Measurements from ENCODE around the gene RITA1. TPM values are rescaled to one million over a fixed set of nuclear protein-coding genes. Genes with fewer than 3 reads are reported as not detected.

Gene RITA1
- polyA plus RNA-seq, 3 donors, result 13.3 to 17.2 (median 13.5) TPM

GRCh38 chr12:113152835-113153814 is 32.4 kb upstream of the RITA1 start:
- no peak for DNase-seq (ENCODE audit: low read depth in 3 of 3, low spot score in 2 of 3)

DNA sequence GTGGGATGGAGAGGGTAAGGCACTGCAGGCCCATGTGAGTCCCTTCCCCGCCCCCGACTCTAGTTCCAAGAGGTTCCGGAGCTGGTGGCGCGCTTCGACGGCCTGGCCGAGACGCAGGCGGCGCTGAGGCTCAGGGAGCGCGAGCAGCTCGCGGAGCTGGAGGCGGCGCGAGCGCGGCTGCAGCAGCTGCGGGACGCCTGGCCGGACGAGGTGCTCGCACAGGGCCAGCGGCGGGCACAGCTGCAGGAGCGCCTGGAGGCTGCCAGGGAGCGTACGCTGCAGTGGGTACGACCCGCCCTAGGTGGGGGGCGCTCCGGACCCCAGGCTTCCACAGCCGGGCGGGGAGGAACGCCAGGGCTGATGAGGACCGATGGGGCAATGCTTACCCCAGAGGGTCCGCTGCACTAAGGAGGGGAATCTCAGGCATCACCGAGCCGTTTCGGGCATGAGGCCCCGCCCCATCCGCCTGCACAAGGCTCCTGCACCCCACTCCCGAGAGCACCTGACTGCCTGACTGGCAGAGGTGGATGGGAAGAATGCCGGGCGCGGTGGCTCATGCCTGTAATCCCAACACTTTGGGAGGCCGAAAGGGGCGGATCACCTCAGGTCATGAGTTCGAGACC is 31.1 kb upstream of the RITA1 start:
- no peak for DNase-seq (ENCODE audit: low read depth in 3 of 3, low spot score in 2 of 3)

DNA sequence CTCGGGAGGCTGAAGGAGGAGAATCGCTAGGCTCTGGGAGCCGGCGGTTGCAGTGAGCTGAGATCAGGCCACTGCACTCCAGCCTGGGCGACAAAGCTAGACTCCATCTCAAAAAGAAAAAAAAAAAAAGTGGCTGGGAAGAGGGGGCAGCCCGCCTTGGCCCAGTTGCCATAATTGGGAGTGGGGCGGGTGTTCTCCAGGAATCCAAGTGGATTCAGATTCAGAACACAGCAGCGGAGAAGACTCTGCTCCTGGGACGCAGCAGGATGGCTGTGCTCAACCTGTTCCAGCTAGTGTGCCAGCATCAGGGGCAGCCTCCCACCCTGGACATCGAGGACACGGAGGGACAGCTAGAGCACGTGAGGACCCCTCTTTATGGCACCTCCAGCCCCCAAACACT is 30.5 kb upstream of the RITA1 start:
- no peak for DNase-seq (ENCODE audit: low read depth in 3 of 3, low spot score in 2 of 3)

DNA sequence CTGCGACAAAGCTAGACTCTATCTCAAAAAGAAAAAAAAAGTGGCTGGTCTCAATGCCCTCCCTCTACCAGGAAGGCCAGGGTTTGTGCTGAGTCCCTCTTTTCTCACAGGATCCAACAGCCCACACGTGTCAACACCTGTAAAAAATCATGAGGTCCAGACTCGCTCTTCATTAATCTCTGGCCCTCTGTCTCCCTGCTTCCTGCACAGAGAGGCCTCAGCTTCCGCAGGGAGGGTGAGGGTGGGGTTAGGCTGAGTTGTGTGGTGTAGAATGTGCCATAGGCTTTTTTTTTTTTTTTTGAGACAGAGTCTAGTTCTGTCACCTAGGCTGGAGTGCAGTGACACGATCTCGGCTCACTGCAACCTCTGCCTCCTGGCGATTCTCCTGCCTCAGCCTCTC is 29.9 kb upstream of the RITA1 start:
- DNase-seq (ENCODE audit: low read depth in 3 of 3, low spot score in 2 of 3), result no peak

- no peak for DNase-seq (ENCODE audit: low read depth in 3 of 3, low spot score in 2 of 3)
These were observed 28.2 kb upstream of the RITA1 start for GRCh38 chr12:113157218-113157859.

- no peak for DNase-seq (ENCODE audit: low read depth in 3 of 3, low spot score in 2 of 3)
These were observed 26.9 kb upstream of the RITA1 start for GRCh38 chr12:113158439-113159203.

- no peak for DNase-seq (ENCODE audit: low read depth in 3 of 3, low spot score in 2 of 3)
These were observed 25.6 kb upstream of the RITA1 start for GRCh38 chr12:113159937-113160336.

- no peak for DNase-seq (ENCODE audit: low read depth in 3 of 3, low spot score in 2 of 3)
These were observed 24.0 kb upstream of the RITA1 start for GRCh38 chr12:113161415-113162016.

- no peak for DNase-seq (ENCODE audit: low read depth in 3 of 3, low spot score in 2 of 3)
These were observed 23.2 kb upstream of the RITA1 start for GRCh38 chr12:113162102-113163029.

DNA sequence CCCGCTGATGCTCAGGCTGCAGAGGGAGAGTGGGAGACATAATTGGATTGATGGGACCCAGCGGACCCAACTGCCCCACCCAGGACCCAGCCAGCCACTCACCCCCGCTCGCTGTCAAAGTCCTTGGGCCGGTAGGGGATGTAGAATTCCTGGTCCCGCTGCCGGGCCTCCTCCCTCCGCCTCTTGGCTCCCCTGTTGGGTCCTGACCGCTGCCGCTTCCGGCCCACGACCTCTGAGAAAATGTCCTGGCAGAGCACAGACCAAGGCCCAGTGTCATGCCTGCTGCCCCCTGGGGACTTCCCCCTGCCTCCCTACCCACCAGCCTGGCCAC is 22.5 kb upstream of the RITA1 start:
- DNase-seq (ENCODE audit: low read depth in 3 of 3, low spot score in 2 of 3), result no peak

DNA sequence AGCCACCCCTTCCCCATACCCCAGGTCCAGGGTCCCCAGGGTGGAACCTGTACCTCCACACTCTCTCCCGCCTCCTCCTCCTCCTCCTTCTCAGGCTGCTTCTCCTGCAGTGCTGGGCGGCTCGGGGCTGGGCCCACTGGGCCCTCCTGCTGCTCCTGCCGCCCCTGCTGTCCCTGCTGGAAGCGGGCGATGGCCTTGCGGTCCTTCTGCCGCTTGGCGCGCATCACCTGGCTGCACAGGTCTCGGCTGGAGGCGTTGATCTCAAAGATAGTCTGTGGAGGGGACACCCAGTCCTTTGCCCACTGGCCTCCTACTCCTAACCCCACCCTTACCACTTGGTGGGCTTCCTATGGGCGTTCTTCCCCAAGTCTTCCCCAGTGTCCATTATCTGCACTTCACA is 21.5 kb upstream of the RITA1 start:
- no peak for DNase-seq (ENCODE audit: low read depth in 3 of 3, low spot score in 2 of 3)

DNA sequence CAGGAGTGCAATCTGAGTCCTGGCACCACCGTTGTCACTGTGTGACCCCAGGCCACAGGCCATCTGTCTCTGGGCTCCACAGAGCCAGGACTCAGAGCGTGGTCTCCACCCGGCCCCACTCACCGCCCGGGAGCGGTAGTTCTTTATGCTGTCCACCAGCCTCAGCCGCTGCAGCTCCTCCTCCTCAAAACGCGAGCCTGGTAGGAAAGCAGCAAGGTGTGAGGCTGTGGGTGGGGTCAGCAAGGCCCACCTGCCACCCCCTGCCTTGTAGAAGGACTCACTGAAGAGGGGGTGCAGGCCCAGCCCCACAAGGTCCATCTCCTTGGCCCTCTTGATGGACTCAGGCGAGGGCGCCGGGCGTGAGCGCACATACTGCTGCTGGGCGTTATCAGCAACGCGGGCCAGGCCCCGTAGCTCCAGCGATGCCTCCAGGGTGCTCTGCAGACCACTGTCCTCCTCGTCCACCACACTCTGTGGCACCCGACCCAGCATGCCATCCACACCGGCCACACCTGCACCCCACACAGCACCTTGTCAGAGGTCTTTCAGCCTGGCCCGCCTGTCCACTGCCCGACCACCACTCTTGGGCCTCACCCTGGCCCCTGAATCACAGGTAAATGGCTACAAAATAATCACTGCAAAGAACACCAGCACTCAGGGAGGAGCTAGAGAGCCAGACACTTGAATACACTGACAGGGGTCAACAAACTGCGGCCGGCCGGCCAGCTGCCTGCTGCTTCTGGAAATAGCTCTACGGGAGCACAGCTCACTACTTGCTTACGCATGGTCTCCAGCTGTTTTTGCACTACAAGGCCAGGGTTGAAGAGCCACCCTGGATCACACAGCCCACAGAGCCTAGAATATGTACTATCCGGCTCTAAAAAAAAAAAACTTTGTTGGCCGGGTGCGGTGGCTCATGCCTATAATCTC is 19.7 kb upstream of the RITA1 start:
- no peak for DNase-seq (ENCODE audit: low read depth in 3 of 3, low spot score in 2 of 3)

- no peak for DNase-seq (ENCODE audit: low read depth in 3 of 3, low spot score in 2 of 3)
These were observed 17.7 kb upstream of the RITA1 start for GRCh38 chr12:113167868-113168267.

DNA sequence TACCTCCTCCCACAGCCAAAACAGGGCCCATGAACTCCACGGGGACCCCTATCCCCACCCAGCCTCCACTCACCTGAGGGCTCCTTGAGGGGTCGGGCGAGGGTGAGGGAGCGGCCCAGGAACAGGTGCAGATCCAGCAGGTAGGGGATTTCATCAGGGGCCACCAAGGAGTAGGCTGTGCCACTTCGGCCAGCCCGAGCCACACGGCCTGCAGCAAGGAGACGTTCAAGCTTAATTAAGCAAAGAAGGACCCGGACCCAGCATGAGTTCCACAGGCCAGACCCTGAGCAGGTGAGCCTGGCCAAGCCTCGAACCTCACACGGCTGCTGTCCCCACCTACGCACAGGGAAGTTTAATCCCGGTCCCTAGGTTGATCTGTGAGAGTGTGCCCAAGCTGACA is 15.8 kb upstream of the RITA1 start:
- no peak for DNase-seq (ENCODE audit: low read depth in 3 of 3, low spot score in 2 of 3)

GRCh38 chr12:113170457-113170856 is 15.1 kb upstream of the RITA1 start:
- DNase-seq (ENCODE audit: low read depth in 3 of 3, low spot score in 2 of 3), result no peak

DNA sequence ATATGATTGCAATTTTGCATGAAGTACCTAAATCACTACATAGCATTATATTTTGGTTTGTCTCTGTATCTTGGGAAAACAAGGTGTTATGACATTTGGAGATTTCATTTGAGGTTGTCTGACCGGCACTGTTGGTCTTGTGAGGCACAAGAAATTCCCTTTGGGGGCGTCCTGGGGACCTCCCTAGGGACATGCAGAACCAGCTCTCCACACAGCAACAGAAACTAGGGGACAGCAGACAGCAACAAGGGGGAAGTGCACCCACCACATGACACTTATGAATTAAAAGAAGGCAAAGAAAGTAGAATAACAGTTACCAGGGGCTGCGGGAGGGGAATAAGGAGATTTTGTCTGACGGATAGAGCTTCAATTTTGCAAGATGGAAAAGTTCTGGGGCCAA is 14.6 kb upstream of the RITA1 start:
- no peak for DNase-seq (ENCODE audit: low read depth in 3 of 3, low spot score in 2 of 3)

DNA sequence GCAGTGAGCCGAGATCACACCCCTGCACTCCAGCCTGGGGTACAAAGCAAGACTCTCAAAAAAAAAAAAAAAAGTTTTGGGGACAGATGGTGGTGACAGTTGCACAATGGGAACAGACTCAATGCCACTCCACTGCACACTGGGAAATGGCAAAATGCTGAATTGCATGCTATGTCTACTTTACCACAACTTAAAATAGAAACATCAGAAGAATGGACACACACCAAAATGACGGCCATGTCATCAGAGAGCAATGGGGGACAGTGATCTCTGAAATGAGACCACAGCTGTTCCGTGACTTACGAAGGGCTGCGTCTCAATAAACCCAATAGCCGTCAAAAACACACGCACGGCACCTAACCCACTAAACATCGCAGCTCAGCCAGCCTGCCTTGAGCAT is 14.0 kb upstream of the RITA1 start:
- DNase-seq (ENCODE audit: low read depth in 3 of 3, low spot score in 2 of 3), result no peak

DNA sequence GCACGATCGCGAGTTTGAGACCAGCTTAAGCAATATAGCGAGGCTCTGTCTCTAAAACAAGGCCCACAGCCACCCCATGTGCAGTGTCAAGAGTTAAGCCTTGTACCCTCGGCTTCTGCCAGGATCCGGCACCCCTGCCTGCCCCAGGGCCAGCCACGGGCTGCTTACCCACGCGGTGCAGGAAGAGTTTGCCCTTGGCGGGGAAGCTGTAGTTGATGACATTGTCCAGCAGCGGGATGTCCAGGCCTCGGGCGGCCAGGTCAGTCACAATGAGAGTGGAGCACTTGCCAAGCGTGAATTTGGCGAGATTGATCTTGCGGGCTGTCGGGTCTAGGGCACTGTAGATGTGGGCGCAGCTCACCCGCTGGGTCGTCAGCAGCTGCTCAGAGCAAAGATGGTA is 13.3 kb upstream of the RITA1 start:
- DNase-seq (ENCODE audit: low read depth in 3 of 3, low spot score in 2 of 3), result no peak

Data from right renal cortex interstitium (tissue), 3 donors.